Panc1 (cell line): ENCODE results near the gene PDCD10. TPM values are rescaled to one million over a fixed set of nuclear protein-coding genes. Genes with fewer than 3 reads are reported as not detected.

Experiments
- ATAC-seq: fragments of 200-7000 bp; cut with Tn5 transposase; 2 replicates; pipeline ENCODE4 v1.9.1; 2020; ENCODE audit warnings: mild to moderate bottlenecking, moderate library complexity
- BruUV-seq: library from RNA; stranded (reverse); fragments of 400-500 nt; replicated peaks from 2 replicates; lab custom pipeline; 2021; lab: Mats Ljungman, UMichigan
- CTCF ChIA-PET: fragments of 300-600 bp; sonication (Branson Sonifier 250); formaldehyde crosslinking; loops from one replicate; lab custom pipeline; 2022; ENCODE audit warnings: antibody characterized with exemption; lab: Charles Lee
- POLR2A ChIA-PET: fragments of 300-600 bp; sonication (Branson Sonifier 250); formaldehyde crosslinking; loops from one replicate; lab custom pipeline; 2022; ENCODE audit warnings: antibody characterized with exemption; lab: Charles Lee
- DNase-seq: peaks from one replicate; pipeline ENCODE4 v3.0.0-alpha.2; 2010; ENCODE audit warnings: low read depth, low spot score
- H3K27ac ChIP-seq: 2 replicates; pipeline ENCODE4 v1.5.1; 2011; ENCODE audit warnings: mild to moderate bottlenecking, low read length, inconsistent platforms
- H3K27me3 ChIP-seq: fragments of 200-500 bp; sonication (Bioruptor generic); 2 replicates; pipeline ENCODE4 v1.6.0; 2014; ENCODE audit warnings: low read length, inconsistent platforms; ENCODE audit not compliant: control insufficient read depth, insufficient read depth
- H3K36me3 ChIP-seq: fragments of 200-500 bp; sonication (Bioruptor generic); 2 replicates; pipeline ENCODE4 v1.5.1; 2014; ENCODE audit warnings: inconsistent platforms, mild to moderate bottlenecking, low read length, moderate library complexity; ENCODE audit not compliant: control insufficient read depth, insufficient read depth
- H3K4me1 ChIP-seq: 2 replicates; pipeline ENCODE4 v1.5.1; 2011; ENCODE audit warnings: inconsistent platforms, mild to moderate bottlenecking, low read length, moderate library complexity; ENCODE audit not compliant: control insufficient read depth, insufficient read depth
- H3K4me3 ChIP-seq, 2 experiments: 2 replicates each; pipeline ENCODE4 v1.5.1; 2011 to 2012; ENCODE audit warnings: low read depth in 2 of 2, low read length in 2 of 2, mild to moderate bottlenecking in 2 of 2, inconsistent platforms in 1 of 2, moderate library complexity in 1 of 2
- H3K9me3 ChIP-seq: fragments of 200-500 bp; sonication (Bioruptor generic); 2 replicates; pipeline ENCODE4 v1.5.1; 2014; ENCODE audit warnings: low read depth, mild to moderate bottlenecking, inconsistent platforms, low read length, moderate library complexity; ENCODE audit not compliant: control insufficient read depth, insufficient read depth
- CTCF ChIP-seq: fragments of 450-650 bp; IDR thresholded peaks from 2 replicates; pipeline ENCODE4 v1.5.1; 2017; ENCODE audit warnings: mild to moderate bottlenecking
- POLR2AphosphoS5 ChIP-seq: IDR thresholded peaks from 2 replicates; pipeline ENCODE4 v1.6.1; 2012; ENCODE audit warnings: mild to moderate bottlenecking, low read depth, low read length, moderate library complexity
- REST ChIP-seq, 2 experiments: IDR thresholded peaks; 2 replicates each; pipeline ENCODE4 v1.6.1; 2011 to 2012; ENCODE audit warnings: low read depth in 2 of 2, control low read depth in 1 of 2, low read length in 1 of 2, mild to moderate bottlenecking in 1 of 2, moderate library complexity in 1 of 2; ENCODE audit not compliant: insufficient read depth in 1 of 2
- SIN3A ChIP-seq: IDR thresholded peaks from 2 replicates; pipeline ENCODE4 v1.6.1; 2012; ENCODE audit warnings: low read depth, mild to moderate bottlenecking, low read length, moderate library complexity, borderline replicate concordance; ENCODE audit not compliant: insufficient read depth
- TCF7L2 ChIP-seq: IDR thresholded peaks from 2 replicates; pipeline ENCODE4 v1.6.1; 2011; ENCODE audit warnings: mild to moderate bottlenecking, low read depth, low read length, inconsistent platforms
- in situ Hi-C: cut with HindIII; loops from 2 replicates; pipeline ENCODE4 v1.10.0; 2016; ENCODE audit warnings: low sequenced_read_pairs, low pct_unique_long_range_greater_than_20kb
- intact Hi-C: fragments of 100-400 bp; cut with micrococcal nuclease; formaldehyde crosslinking; loops from one replicate; pipeline ENCODE4 v1.10.0; 2022; ENCODE audit not compliant: unreplicated experiment
- total RNA-seq: library from RNA; stranded (reverse); gene quantifications from one replicate; pipeline ENCODE4 v1.2.1, GENCODE V29; 2021; ENCODE audit not compliant: unreplicated experiment

The PDCD10 gene
- total RNA-seq, 1 experiment from 2014 or later = 83.5 TPM

- DNase-seq (no peak), ATAC-seq (no peak)
- in situ Hi-C loops (no loop called here), intact Hi-C loops (no loop called here)
- TF ChIP-seq CTCF (no peak), POLR2AphosphoS5 (no peak), SIN3A (no peak), TCF7L2 (no peak), REST (IDR thresholded peaks at IDR 0.05; ENCODE audit: insufficient read depth in 1 of 2, low read depth in 2 of 2, low read length in 1 of 2) (no peak)
- Histone ChIP-seq H3K9me3 (no peaks in the 10 kb centered on the region), H3K4me3 (no peak overlapping the region), H3K27ac (no peak overlapping the region), H3K27me3 (no peaks in the 10 kb centered on the region), H3K36me3 (no peaks in the 10 kb centered on the region), H3K4me1 (no peaks in the 10 kb centered on the region)
- BruUV-seq = no TSS peak
- CTCF ChIA-PET = no interaction called here
- POLR2A ChIA-PET = no interaction called here
Measured at GRCh38 chr3:167772992-167773391, 38.3 kb upstream of the PDCD10 start.

- no TSS peak for BruUV-seq
- DNase-seq = no peak
- no peaks in the 10 kb centered on the region for H3K27me3 ChIP-seq
- H3K4me3 ChIP-seq = no peak overlapping the region
- CTCF ChIA-PET = no interaction called here
- intact Hi-C loops (no loop called here), in situ Hi-C loops (no loop called here)
- POLR2A ChIA-PET = no interaction called here
- no peaks in the 10 kb centered on the region for H3K4me1 ChIP-seq
- H3K9me3 ChIP-seq = no peaks in the 10 kb centered on the region
- H3K27ac ChIP-seq = no peak overlapping the region
- no peak for TF ChIP-seq REST (IDR thresholded peaks at IDR 0.05; ENCODE audit: insufficient read depth in 1 of 2, low read depth in 2 of 2, low read length in 1 of 2)
- TF ChIP-seq CTCF = no peak
- no peak for TF ChIP-seq POLR2AphosphoS5
- TF ChIP-seq TCF7L2 = no peak
- TF ChIP-seq SIN3A = no peak
- ATAC-seq = no peak
- no peaks in the 10 kb centered on the region for H3K36me3 ChIP-seq
Measured at GRCh38 chr3:167762296-167762695, 27.6 kb upstream of the PDCD10 start.
